ENCODE data around the gene ITGAX.

The ITGAX gene

GRCh38 chr16:31376705-31377104, 21.7 kb downstream of the ITGAX start:
- no peak for DNase-seq

- no peak for DNase-seq
Measured at GRCh38 chr16:31377210-31377903, 22.4 kb downstream of the ITGAX start.

- DNase-seq: no peak
Measured at GRCh38 chr16:31380201-31380600, 25.2 kb downstream of the ITGAX start.

GRCh38 chr16:31382485-31383161, 27.6 kb downstream of the ITGAX start:
- DNase-seq: peak; percentile 45

GRCh38 chr16:31385680-31386079, 30.7 kb downstream of the ITGAX start:
- no peak for DNase-seq

GRCh38 chr16:31386157-31386984, 31.4 kb downstream of the ITGAX start:
- DNase-seq: no peak

- DNase-seq: no peak
Measured at GRCh38 chr16:31388535-31388934, 33.6 kb downstream of the ITGAX start.

GRCh38 chr16:31390504-31391041, 35.6 kb downstream of the ITGAX start:
- DNase-seq: no peak

GRCh38 chr16:31393056-31393455, 38.1 kb downstream of the ITGAX start, which contains the start of gene ITGAD:
Gene ITGAD, plus strand, starts transcription at chr16:31393335. Its CDS starts 26 bp downstream, at chr16:31393361.
- DNase-seq: no peak

GRCh38 chr16:31395647-31396046, 40.7 kb downstream of the ITGAX start:
- DNase-seq: no peak

- no peak for DNase-seq
Measured at GRCh38 chr16:31397096-31397660, 42.2 kb downstream of the ITGAX start.

GRCh38 chr16:31397701-31398100, 42.7 kb downstream of the ITGAX start:
- DNase-seq: no peak

GRCh38 chr16:31400191-31400590, 45.2 kb downstream of the ITGAX start:
- no peak for DNase-seq

- no peak for DNase-seq
Measured at GRCh38 chr16:31401436-31401835, 46.5 kb downstream of the ITGAX start.

GRCh38 chr16:31402687-31403086, 47.7 kb downstream of the ITGAX start:
- no peak for DNase-seq

- no peak for DNase-seq
Measured at GRCh38 chr16:31403590-31404352, 48.8 kb downstream of the ITGAX start.

GRCh38 chr16:31404353-31405064, 49.5 kb downstream of the ITGAX start:
- no peak for DNase-seq

- no peak for DNase-seq
Measured at GRCh38 chr16:31407406-31407805, 52.4 kb downstream of the ITGAX start.

- no peak for DNase-seq
Measured at GRCh38 chr16:31409433-31409832, 54.5 kb downstream of the ITGAX start.

GRCh38 chr16:31410082-31410481, 55.1 kb downstream of the ITGAX start:
- no peak for DNase-seq

- no peak for DNase-seq
Measured at GRCh38 chr16:31411024-31411844, 56.3 kb downstream of the ITGAX start.
